ENCODE data around the gene KRTAP2-1. TPM values are rescaled to one million over a fixed set of nuclear protein-coding genes. Genes with fewer than 3 reads are reported as not detected.
"Not testable (repeated sequence)": the region's sequence is repeated elsewhere in the genome, so short reads cannot be mapped to it uniquely, and the experiment has no call there.

The KRTAP2-1 gene
- not detected for polyA plus RNA-seq (2012; ENCODE audit: missing spikeins)

- FAIRE-seq; DNase-seq (ENCODE audit: insufficient read length): not testable (repeated sequence)
These were observed at the start of gene KRTAP2-1 for GRCh38 chr17:41046735-41047465. Gene KRTAP2-1, minus strand, starts transcription at chr17:41047316. Its CDS starts 49 bp downstream, at chr17:41047267.

- no peak for FAIRE-seq
- no peak for DNase-seq (ENCODE audit: insufficient read length)
- no peak for TF ChIP-seq TAF1 (IDR thresholded peaks at IDR 0.05; ENCODE audit: borderline replicate concordance, low read depth, low read length)
- no peak for TF ChIP-seq POLR2AphosphoS5 (IDR thresholded peaks at IDR 0.05; ENCODE audit: low read depth, low read length)
- TF ChIP-seq POLR2A (IDR thresholded peaks at IDR 0.05; ENCODE audit: low read depth, low read length), result no peak
These were observed 48.9 kb upstream of the KRTAP2-1 start for GRCh38 chr17:41096055-41096454.

GRCh38 chr17:41088760-41089352, 41.7 kb upstream of the KRTAP2-1 start:
- DNase-seq (ENCODE audit: insufficient read length); FAIRE-seq: not testable (repeated sequence)

- FAIRE-seq, result not testable (repeated sequence)
These were observed 37.2 kb upstream of the KRTAP2-1 start, which contains the start of gene KRTAP4-7 for GRCh38 chr17:41084100-41084856. Gene KRTAP4-7, plus strand, starts transcription at chr17:41084150. Its CDS starts 57 bp downstream, at chr17:41084207.

GRCh38 chr17:41083427-41083826, 36.3 kb upstream of the KRTAP2-1 start:
- DNase-seq (ENCODE audit: insufficient read length); FAIRE-seq: not testable (repeated sequence)

More at GRCh38 chr17:41084100-41084856, 37.2 kb upstream of the KRTAP2-1 start, which contains the start of gene KRTAP4-7:
- DNase-seq (ENCODE audit: insufficient read length), result not testable (repeated sequence)

GRCh38 chr17:41082626-41083025, 35.5 kb upstream of the KRTAP2-1 start:
- DNase-seq (ENCODE audit: insufficient read length) (no peak), FAIRE-seq (no peak)
- TF ChIP-seq POLR2AphosphoS5 (IDR thresholded peaks at IDR 0.05; ENCODE audit: low read depth, low read length) (no peak), TAF1 (IDR thresholded peaks at IDR 0.05; ENCODE audit: borderline replicate concordance, low read depth, low read length) (no peak), POLR2A (IDR thresholded peaks at IDR 0.05; ENCODE audit: low read depth, low read length) (no peak)

GRCh38 chr17:41076788-41077187, 29.7 kb upstream of the KRTAP2-1 start:
- DNase-seq (ENCODE audit: insufficient read length), result no peak
- TF ChIP-seq POLR2AphosphoS5 (IDR thresholded peaks at IDR 0.05; ENCODE audit: low read depth, low read length) (no peak), POLR2A (IDR thresholded peaks at IDR 0.05; ENCODE audit: low read depth, low read length) (no peak), TAF1 (IDR thresholded peaks at IDR 0.05; ENCODE audit: borderline replicate concordance, low read depth, low read length) (no peak)
- FAIRE-seq, result no peak

- no peak for DNase-seq (ENCODE audit: insufficient read length)
- no peak for FAIRE-seq
- TF ChIP-seq POLR2AphosphoS5 (IDR thresholded peaks at IDR 0.05; ENCODE audit: low read depth, low read length), result no peak
- TF ChIP-seq POLR2A (IDR thresholded peaks at IDR 0.05; ENCODE audit: low read depth, low read length), result no peak
- TF ChIP-seq TAF1 (IDR thresholded peaks at IDR 0.05; ENCODE audit: borderline replicate concordance, low read depth, low read length), result no peak
These were observed 26.6 kb upstream of the KRTAP2-1 start for GRCh38 chr17:41073676-41074075.

- no peak for FAIRE-seq
- no peak for DNase-seq (ENCODE audit: insufficient read length)
- TF ChIP-seq POLR2A (IDR thresholded peaks at IDR 0.05; ENCODE audit: low read depth, low read length), result no peak
- TF ChIP-seq POLR2AphosphoS5 (IDR thresholded peaks at IDR 0.05; ENCODE audit: low read depth, low read length), result no peak
These were observed 24.7 kb upstream of the KRTAP2-1 start for GRCh38 chr17:41071606-41072360.

GRCh38 chr17:41069031-41069430, 21.9 kb upstream of the KRTAP2-1 start:
- FAIRE-seq, result no peak
- no peak for DNase-seq (ENCODE audit: insufficient read length)
- TF ChIP-seq POLR2A (IDR thresholded peaks at IDR 0.05; ENCODE audit: low read depth, low read length) (no peak), POLR2AphosphoS5 (IDR thresholded peaks at IDR 0.05; ENCODE audit: low read depth, low read length) (no peak), TAF1 (IDR thresholded peaks at IDR 0.05; ENCODE audit: borderline replicate concordance, low read depth, low read length) (no peak)

- TF ChIP-seq TAF1 (IDR thresholded peaks at IDR 0.05; ENCODE audit: borderline replicate concordance, low read depth, low read length) (no peak), POLR2AphosphoS5 (IDR thresholded peaks at IDR 0.05; ENCODE audit: low read depth, low read length) (no peak), POLR2A (IDR thresholded peaks at IDR 0.05; ENCODE audit: low read depth, low read length) (no peak)
- DNase-seq (ENCODE audit: insufficient read length) (no peak), FAIRE-seq (no peak)
These were observed 20.2 kb upstream of the KRTAP2-1 start for GRCh38 chr17:41067281-41067680.

Data from GM12892 (cell line).